Activated CD8-positive, alpha-beta T cell treated with anti-CD3 and anti-CD28 coated beads for 36 hours (primary cell): Measurements from ENCODE around the gene RNF130. TPM values are rescaled to one million over a fixed set of nuclear protein-coding genes. Genes with fewer than 3 reads are reported as not detected.

Experiments used
- ATAC-seq: fragments of 200-7000 bp; cut with Tn5 transposase; one replicate; pipeline ENCODE4 v1.10.0; 2021; ENCODE audit warnings: mild to moderate bottlenecking, moderate library complexity
- CTCF ChIA-PET: fragments of 350-600 bp; sonication (Branson Sonifier 250); formaldehyde crosslinking; loops from one replicate; lab custom pipeline; 2021; ENCODE audit warnings: antibody characterized with exemption; lab: Charles Lee
- POLR2A ChIA-PET: fragments of 350-600 bp; sonication (Branson Sonifier 250); formaldehyde crosslinking; loops from one replicate; lab custom pipeline; 2021; ENCODE audit warnings: antibody characterized with exemption; lab: Charles Lee
- DNase-seq: peaks from one replicate; pipeline ENCODE4 v3.0.0-alpha.2; 2020
- H3K27ac Mint-ChIP-seq: one replicate; pipeline ENCODE4 v1.8.0; 2021; ENCODE audit warnings: mild to moderate bottlenecking, mixed read lengths
- H3K27me3 Mint-ChIP-seq: one replicate; pipeline ENCODE4 v1.8.0; 2021; ENCODE audit warnings: mixed read lengths
- H3K36me3 Mint-ChIP-seq: one replicate; pipeline ENCODE4 v1.8.0; 2021; ENCODE audit warnings: low read depth, mixed read lengths
- H3K4me1 Mint-ChIP-seq: one replicate; pipeline ENCODE4 v1.8.0; 2021; ENCODE audit warnings: low read depth, mixed read lengths
- H3K4me3 Mint-ChIP-seq: one replicate; pipeline ENCODE4 v1.8.0; 2021; ENCODE audit warnings: mild to moderate bottlenecking, moderate library complexity, mixed read lengths
- H3K9me3 Mint-ChIP-seq: one replicate; pipeline ENCODE4 v1.8.0; 2021; ENCODE audit warnings: mixed read lengths
- CTCF ChIP-seq: fragments of 200-600 bp; IDR thresholded peaks from one replicate; pipeline ENCODE4 v1.8.0; 2022; ENCODE audit warnings: antibody characterized with exemption, mild to moderate bottlenecking
- intact Hi-C: fragments of 100-400 bp; cut with micrococcal nuclease; formaldehyde crosslinking; loops from one replicate; pipeline ENCODE4 v1.10.0; 2022
- total RNA-seq, 2 experiments: library from RNA; stranded (reverse); gene quantifications; one replicate each; pipeline ENCODE4 v1.2.3, GENCODE V29; 2021

The RNF130 gene
- total RNA-seq, 2 experiments from 2014 or later: 10.1 to 10.6 TPM

- ATAC-seq (no peak), DNase-seq (no peak)
- Mint-ChIP-seq H3K36me3 (no peaks in the 10 kb centered on the region), H3K4me3 (no peak overlapping the region), H3K9me3 (no peaks in the 10 kb centered on the region), H3K4me1 (peaks cover 8% of the 10 kb centered on the region), H3K27me3 (no peaks in the 10 kb centered on the region), H3K27ac (no peak overlapping the region)
- POLR2A ChIA-PET: no interaction called here
- no peak for TF ChIP-seq CTCF
- CTCF ChIA-PET: no interaction called here
- intact Hi-C loops: no loop called here
Observed at GRCh38 chr5:180050121-180050940, 21.2 kb downstream of the RNF130 start.

- H3K9me3 Mint-ChIP-seq: no peaks in the 10 kb centered on the region
- POLR2A ChIA-PET: interaction anchor here (0.6 kb wide), 1 partner anchor 33 kb away, joined by 3 read pairs; no protein-coding TSS in a partner anchor
- H3K27ac Mint-ChIP-seq: no peak overlapping the region
- peaks cover 8% of the 10 kb centered on the region for H3K4me1 Mint-ChIP-seq
- DNase-seq (no peak), ATAC-seq (no peak)
- H3K4me3 Mint-ChIP-seq: no peak overlapping the region
- H3K36me3 Mint-ChIP-seq: no peaks in the 10 kb centered on the region
- TF ChIP-seq CTCF: no peak
- intact Hi-C loops: no loop called here
- CTCF ChIA-PET: no interaction called here
- H3K27me3 Mint-ChIP-seq: no peaks in the 10 kb centered on the region
Observed at GRCh38 chr5:180049185-180049548, 22.4 kb downstream of the RNF130 start.

DNA sequence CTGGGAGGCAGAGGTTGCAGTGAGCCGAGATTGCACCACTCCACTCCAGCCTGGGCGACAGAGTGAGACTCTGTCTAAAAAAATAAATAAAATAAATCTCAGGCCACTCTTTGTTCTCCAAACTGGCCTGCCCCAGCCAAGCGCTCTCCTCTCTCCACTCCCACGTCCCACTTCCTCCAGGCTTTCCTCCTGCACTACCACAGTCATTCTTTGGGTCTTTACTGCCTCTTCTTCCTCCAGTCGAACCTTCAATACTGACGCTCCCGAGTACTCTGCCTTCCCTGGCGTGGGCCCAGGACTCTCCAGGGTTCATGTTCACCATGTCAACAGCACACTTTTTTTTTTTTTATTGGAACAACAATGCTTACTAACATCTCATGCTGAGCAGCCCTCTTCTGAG lies 23.9 kb downstream of the RNF130 start:
- Mint-ChIP-seq H3K27me3 (no peaks in the 10 kb centered on the region), H3K9me3 (no peaks in the 10 kb centered on the region), H3K36me3 (no peaks in the 10 kb centered on the region), H3K27ac (no peak overlapping the region), H3K4me1 (peaks cover 8% of the 10 kb centered on the region), H3K4me3 (no peak overlapping the region)
- ChIA-PET POLR2A (no interaction called here), CTCF (no interaction called here)
- intact Hi-C loops: no loop called here
- ATAC-seq: no peak
- no peak for TF ChIP-seq CTCF
- DNase-seq: no peak

DNA sequence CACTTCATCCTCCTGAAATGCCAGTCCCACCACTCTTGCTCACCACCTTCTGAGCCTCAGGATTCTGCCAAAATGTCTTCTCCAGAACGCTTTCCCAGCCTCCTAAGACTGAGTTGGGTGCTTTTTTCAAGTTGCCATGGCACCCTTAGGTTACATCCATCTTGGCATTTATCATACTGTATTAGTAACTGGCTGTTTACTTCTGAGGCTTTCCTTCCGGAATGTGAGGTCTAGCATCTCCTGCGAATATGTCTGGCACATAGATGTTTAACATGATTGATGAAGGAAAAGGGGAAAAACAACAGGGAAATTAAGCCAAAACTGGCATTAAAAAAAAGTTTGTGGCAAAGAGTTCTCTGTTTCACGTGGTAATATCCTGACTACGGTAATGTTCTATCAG lies 24.9 kb downstream of the RNF130 start:
- ChIA-PET CTCF (no interaction called here), POLR2A (no interaction called here)
- intact Hi-C loops: no loop called here
- Mint-ChIP-seq H3K27ac (no peak overlapping the region), H3K4me1 (peaks cover 3% of the 10 kb centered on the region), H3K36me3 (no peaks in the 10 kb centered on the region), H3K27me3 (no peaks in the 10 kb centered on the region), H3K9me3 (no peaks in the 10 kb centered on the region), H3K4me3 (no peak overlapping the region)
- ATAC-seq (no peak), DNase-seq (no peak)
- no peak for TF ChIP-seq CTCF

DNA sequence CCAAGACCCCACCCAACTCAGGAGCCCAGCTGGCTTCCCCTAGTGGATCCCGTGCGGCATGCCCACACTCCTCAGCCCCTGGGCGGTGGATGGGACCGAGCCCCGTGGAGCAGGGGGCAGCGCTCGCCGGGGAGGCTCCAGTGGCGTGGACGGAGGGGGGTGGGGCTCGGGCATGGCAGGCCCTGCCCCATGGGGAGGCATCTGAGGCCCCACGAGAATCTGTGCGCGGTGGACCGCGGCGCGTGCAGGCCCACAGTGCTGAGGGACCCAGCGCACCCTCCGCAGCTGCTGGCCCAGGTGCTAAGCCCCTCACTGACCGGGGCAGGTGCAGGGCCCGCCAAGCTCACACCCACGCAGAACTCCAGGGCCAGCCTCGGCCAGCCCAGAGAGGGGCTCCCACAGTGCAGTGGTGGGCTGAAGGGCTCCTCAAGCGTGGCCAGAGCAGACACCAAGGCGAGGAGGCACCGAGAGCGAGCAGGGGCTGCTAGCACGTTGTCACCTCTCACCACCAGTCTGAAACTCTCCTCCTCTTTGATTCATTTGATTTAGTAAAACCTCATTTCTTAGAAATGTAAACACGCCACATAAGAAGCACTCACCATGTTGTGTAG lies 25.6 kb downstream of the RNF130 start:
- Mint-ChIP-seq H3K27ac (no peak overlapping the region), H3K36me3 (no peaks in the 10 kb centered on the region), H3K4me1 (peaks cover 3% of the 10 kb centered on the region), H3K9me3 (no peaks in the 10 kb centered on the region), H3K27me3 (no peaks in the 10 kb centered on the region), H3K4me3 (no peak overlapping the region)
- ChIA-PET CTCF (no interaction called here), POLR2A (no interaction called here)
- intact Hi-C loops: no loop called here
- DNase-seq (no peak), ATAC-seq (no peak)
- TF ChIP-seq CTCF: no peak
